SU-DHL-6 (cell line): Measurements from ENCODE around the gene ABCC4.

Source experiments
- CTCF ChIP-seq: fragments of 200-600 bp; sonication (generic); IDR thresholded peaks from one replicate; pipeline ENCODE4 v1.5.1; 2017; ENCODE audit warnings: antibody characterized with exemption, mild to moderate bottlenecking, low read length, moderate library complexity; ENCODE audit not compliant: insufficient read depth, poor library complexity, severe bottlenecking
- EZH2phosphoT487 ChIP-seq: fragments of 200-600 bp; sonication (generic), shearing (Covaris generic); conservative IDR thresholded peaks from 2 replicates; pipeline ENCODE4 v1.6.1; 2018; ENCODE audit warnings: mild to moderate bottlenecking, antibody characterized with exemption, low read length, moderate library complexity, mixed read lengths

DNA sequence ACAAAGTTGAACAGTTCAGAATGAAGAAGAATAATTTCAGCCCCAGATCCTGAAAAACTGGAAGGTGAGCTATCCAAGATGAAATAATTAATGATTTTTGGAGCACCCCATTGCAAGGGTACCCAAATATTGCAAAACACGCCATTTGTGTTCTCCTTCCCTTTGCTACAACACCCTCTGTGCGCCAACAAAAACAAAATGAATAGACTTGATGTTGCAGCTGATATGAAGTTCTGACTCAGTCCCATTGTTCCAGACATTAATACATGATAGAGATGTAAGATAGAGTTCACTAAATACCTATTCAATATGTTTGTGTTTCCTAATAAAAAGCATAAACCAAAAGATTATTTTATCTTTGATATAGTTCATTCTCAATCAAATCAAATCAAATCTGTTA lies 301.4 kb downstream of the ABCC4 start:
- TF ChIP-seq CTCF, result no peak
- no peak for TF ChIP-seq EZH2phosphoT487
